Measurements from ENCODE around the gene NTMT1.

Gene NTMT1

DNA sequence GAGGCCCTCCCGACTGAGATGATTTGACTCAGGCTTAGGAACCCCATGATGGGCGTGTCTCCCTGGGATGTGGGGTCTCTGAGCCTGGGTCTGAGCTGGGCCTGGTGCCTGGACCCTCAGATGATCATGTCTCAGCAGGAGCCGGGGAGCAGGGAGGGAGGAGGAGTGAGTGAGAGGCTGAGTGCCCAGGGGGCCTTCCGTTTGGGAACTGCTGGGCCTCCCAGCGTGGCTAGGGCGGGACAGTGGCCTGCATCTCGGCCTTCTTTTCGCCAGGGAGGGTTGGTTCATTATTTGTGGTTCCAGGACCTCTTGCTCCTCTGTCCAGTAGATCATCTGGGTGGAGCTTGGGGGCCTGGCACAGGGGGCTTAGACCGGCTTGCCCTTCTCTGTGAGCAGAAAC is 45.1 kb downstream of the NTMT1 start:
- in situ Hi-C loops (cut with MboI; ENCODE audit: low sequenced_read_pairs) = no loop called here

DNA sequence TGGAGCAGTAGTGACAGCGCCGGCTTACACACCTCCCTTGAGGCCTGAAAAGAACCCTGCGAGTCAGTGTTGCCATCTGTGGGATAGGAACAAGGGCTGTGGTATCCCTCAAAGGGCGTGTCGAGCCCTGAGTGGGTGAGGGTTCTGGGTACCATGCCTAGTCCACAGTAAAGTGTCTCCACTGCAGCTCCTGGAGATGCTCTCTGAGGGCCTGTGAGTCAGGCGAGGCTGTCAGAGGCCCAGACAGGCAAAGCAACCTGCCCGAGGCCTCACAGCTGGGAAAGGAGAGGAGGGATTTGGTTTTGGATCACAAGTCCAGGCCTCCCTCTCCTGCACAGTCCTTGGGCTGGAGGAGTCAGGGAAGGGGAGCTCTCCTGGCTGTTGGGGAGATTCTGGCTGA is 45.6 kb downstream of the NTMT1 start:
- in situ Hi-C loops (cut with MboI; ENCODE audit: low sequenced_read_pairs) = no loop called here

DNA sequence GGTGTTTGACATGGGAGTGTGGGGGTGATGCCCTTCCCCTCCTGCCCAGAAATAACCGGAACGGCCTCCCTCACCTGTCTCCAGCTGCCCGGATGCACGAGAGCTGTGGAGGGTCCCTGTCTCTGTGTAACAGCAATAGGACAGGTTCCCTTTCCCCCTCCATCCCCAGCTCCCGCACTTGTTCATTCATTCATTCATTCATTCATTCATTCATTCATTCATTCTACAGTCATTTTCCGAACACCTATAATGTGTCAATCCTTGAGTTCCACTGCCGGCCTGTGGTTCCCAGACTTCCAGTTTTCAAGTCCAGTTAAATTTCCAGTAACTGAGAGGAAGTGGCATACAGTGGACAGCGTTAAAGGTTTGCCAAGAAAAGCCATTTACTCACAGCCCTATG is 46.7 kb downstream of the NTMT1 start:
- in situ Hi-C loops (cut with MboI; ENCODE audit: low sequenced_read_pairs) = no loop called here

DNA sequence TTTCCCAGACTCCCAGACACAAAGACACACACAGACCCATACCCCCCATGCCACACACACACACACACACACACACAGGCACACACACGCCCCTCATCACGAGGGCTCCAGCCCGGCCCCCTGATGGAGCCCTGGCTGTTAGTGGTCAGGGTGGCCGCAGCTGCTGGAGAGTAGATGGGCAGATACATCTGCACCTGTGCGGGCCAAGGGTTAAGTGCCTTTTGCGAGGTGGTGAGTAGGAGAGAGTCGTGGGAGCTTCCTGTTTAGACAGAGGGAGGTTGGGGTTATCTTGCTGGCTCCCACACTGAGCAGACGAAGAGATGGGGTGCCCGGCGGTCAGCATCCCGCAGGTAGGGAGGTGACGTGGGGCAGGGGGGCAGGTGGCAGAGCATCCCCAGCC is 47.6 kb downstream of the NTMT1 start:
- in situ Hi-C loops (cut with MboI; ENCODE audit: low sequenced_read_pairs) = no loop called here

DNA sequence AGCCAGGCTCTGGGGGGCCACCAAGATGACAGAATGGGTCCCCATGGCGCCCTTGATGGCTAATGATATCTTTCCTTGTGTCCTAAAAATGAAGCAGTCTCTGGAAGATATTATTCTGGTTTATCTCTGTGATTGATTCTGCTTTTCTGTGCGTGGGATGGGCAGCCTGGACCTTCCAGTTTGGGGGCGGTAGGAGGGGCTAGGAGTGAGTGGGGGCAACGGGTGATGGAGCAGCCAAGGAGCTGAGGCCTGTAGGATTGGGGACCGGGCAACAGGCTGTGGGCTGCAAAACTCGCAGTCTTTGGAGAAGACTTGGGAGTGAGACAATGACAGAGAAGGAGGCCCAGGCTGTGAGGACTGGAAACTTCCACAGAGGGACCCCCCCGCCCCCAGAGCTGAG is 48.3 kb downstream of the NTMT1 start:
- in situ Hi-C loops (cut with MboI; ENCODE audit: low sequenced_read_pairs) = no loop called here

DNA sequence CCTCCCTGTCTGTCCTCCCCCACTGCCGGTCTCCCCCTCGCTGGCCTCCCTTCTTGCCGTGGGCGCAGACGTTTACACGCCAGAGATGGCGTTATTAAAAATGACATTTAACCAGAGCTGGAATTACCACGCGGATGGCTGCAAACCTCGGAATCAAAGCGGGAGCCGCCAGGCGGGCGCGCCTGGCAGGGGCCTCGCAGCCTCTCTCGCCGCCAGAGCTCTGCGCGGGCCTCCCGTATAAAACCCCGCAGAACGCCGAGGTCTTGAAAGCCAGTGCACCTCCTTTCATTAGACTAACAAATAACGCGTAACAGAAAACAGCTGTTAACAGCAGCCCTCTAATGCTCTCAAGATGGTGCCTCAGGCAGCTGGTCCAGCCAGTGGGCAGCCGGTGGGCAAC is 49.7 kb downstream of the NTMT1 start:
- in situ Hi-C loops (cut with MboI; ENCODE audit: low sequenced_read_pairs) = no loop called here

DNA sequence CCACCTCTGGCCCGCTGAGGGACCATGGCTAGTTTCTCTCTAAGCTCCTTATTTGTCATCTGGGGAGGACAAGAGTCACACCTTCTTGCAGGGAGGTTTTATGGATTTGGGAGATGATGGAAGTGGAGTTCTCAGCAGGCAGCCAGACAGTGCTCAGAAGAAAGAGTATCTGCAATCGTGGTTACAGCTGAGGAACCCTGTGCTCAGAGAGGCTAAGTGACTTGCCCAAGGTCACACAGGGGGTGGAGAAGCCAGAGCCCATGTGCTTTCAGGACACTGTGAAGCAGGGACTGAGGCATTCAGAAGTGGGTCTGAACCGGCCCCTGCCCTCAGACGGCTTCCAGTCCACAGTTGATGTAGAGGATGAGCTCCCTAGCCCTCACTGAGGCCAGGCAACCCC is 50.3 kb downstream of the NTMT1 start:
- in situ Hi-C loops (cut with MboI; ENCODE audit: low sequenced_read_pairs) = no loop called here

DNA sequence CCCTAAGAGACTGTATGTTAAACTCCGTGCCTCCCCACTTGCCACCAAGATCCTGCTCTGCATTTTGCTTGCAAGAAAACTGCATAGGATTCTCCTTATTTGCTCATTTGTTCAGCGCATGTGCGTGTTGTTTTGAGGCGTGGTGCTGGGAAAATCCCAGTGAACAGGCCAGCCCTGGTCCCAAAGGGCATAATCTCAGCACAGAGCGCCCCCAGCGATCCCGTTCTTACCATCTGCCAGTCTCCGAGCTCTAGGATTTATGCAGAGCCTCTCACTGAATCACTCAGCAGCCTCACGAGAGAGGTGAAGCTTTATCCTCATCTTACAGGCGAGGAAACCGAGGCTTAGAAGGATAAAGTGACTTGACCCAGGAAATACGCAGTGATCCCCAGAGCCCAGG is 51.0 kb downstream of the NTMT1 start:
- in situ Hi-C loops (cut with MboI; ENCODE audit: low sequenced_read_pairs) = no loop called here

DNA sequence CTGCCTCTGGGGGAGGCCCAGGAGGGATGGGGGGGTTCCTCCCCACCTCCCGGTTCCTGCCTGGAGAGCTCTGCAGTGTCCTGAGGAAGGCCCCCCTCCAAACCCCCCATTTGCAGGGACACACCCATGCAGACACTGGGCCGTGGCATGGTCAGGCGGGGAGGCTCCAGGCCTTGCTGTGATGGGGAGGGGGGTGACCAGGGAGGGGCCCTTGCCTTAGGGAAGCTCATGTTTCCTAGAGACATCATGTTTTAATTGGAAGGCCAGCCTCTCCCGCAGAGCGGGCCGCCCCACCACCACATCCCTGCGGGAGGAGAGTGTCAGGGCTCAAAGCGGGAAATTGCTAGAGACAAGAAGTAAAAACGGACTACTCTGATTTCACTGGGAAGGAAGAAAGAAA is 51.5 kb downstream of the NTMT1 start:
- in situ Hi-C loops (cut with MboI; ENCODE audit: low sequenced_read_pairs) = no loop called here

DNA sequence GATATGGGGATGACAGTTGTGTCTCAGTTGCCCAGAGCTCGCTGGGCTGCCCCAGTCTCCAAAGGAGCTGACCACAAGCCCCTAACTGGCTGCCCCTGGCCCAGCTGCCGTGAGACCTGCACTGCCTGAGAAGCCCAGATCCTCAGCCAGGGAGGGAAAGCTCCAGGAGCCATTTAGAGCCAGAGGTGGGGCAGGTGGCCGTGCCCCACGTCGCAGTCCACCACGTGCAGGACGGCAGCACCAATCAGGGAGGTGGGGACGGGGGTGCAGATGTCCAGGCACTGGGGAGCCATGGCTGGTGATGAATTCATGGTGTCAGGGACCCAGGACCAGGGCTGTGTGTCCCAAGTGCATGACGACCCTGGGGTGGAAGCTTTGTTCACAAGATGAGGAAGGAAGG is 52.9 kb downstream of the NTMT1 start:
- in situ Hi-C loops (cut with MboI; ENCODE audit: low sequenced_read_pairs) = no loop called here

DNA sequence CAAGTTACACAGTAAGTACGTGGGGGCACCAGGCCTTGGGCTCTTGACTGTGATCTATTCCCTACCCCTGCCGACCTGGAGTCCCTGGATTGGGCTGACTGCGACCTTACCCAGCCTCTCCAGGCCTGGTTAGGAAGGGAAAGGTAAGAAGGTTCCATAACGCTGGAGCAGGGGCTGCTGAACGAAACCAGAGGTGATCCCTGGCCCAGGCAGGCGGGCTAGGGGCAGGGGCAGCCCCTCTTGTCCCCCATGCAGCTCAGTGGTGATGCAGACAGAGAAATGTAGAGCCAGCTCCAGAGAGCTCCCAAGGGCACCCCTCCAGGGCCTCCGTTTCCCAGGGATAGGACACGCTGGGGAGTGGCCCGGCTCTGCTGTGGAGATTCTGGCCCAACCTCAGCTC is 53.6 kb downstream of the NTMT1 start:
- in situ Hi-C loops (cut with MboI; ENCODE audit: low sequenced_read_pairs) = no loop called here

DNA sequence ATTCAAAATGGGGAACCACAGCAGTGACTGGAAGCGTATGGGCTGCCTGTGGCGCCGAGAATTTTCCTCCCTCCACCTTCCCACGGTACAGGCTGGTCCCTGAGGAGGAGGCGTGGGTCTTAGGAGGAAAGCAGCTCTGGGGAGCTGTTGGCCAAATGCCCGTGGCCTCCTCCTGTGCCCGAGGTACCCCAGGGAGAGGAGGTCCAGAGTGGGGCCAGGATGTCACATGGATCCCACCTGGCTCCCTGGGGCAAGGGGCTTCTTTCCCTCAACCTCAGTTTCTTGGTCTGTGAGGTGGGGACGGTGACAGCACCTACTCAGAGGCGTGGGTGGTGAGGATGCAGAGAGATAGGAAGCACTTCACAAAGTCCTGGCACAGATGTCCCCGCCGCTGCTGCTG is 56.0 kb downstream of the NTMT1 start:
- in situ Hi-C loops (cut with MboI; ENCODE audit: low sequenced_read_pairs) = no loop called here

DNA sequence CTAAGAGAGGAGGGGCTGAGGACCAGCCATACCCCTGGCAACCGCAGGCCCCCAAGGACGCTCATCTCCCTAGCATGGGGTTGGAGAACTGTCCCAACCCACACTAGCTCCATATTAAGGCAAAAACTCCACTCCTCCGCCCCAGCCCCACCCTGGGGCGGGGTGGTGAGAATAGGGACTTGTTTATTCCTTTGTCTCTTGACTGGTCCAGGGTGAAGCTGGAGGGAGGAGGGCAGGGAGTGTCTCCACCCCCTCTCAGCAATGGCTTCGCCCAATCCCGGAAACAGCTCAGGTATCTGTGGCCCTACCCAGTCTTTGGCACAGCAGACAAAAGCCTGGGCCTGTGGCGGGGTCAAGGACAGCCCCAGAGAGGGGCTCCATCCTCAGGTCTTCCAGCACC is 56.4 kb downstream of the NTMT1 start:
- in situ Hi-C loops (cut with MboI; ENCODE audit: low sequenced_read_pairs) = no loop called here

DNA sequence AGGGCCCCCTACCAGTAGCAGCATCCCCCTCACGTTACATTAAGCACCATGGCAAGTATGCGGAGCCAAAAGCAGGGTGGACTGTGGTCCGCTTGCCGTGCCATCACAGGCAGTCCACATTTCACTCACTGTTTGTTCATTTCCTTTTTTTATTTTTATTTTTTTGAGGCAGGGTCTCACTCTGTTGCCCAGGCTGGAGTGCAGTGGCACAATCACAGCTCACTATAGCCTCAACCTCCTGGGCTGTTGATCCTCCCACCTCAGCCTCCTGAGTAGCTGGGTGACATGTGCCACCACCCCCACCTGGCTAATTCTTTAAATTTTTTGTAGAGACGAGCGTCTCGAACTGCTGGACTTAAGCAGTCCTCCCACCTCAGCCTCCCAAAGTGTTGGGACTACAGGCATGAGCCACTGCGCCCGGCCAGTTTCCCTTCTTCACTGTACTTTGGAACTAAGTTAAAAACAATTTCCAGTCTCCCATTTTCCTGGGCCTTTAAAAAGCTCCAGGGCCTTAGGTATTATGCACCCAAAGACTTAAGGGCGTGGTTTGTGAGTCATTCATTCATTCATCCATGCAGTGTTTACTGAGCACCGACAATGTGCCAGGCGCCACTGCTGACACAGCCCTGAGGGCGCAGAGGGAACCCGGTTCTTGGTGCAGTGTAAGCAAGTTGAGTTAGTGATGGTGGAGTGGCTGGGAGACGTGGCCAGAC is 59.4 kb downstream of the NTMT1 start:
- in situ Hi-C loops (cut with MboI; ENCODE audit: low sequenced_read_pairs) = no loop called here
